GM12874 (cell line): Measurements from ENCODE around the gene MBD5.

Source experiments
- TF ChIP-seq, protein P1 (sequence below): IDR thresholded peaks from 2 replicates; pipeline ENCODE4 v1.5.1; 2011; ENCODE audit warnings: low read depth, mild to moderate bottlenecking, control low read depth, low read length, moderate library complexity; ENCODE audit not compliant: insufficient read depth

Gene MBD5

DNA sequence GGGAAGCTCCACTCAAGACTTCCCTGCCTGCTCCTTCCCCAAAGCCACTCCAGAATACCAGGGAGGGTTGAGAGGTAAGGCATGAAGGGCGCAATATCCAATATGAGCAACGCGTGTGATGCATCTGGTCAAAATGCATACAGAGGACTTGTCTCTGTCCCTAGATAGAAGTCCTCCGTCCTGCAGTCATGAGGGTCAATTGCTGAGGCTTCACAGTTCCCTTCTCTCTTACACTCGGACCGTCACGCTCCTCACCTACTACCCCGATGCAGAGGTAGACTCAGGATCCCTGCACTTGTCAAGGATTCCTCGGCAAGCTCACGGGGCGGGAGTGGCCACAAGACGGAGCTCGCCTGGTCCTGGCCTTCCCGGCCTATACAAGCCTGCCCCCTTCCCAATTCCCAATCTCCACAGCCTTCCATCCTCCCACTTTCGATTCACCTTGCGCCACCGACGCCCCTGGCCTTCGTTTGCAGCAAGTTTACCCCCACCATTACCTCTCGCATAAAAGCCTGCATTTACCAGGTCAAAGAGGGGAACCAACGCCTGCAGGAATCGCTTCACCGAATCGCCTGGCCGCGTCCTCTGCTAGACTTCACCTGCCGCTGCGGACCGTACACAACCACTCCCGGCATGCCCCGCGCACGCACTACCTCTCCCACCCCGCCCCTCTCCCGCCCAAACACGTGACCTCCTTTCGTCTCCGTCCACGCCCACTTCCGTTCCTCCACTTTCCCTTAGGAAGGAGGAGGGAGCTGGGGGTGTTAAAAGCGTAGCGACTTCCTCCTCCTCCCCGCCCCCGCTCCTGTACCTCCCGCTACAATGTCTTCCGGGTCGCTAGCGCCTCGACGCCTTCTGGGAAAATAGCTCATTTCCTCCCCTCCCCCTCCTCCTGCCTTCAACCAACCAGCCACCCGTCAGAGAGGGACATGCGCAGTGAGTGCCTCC, 506 bp upstream of the MBD5 start, which contains the start of gene ORC4:
Gene ORC4 (minus strand): TSS at position 627 of the 948 bp plus-strand sequence. CDS start 44,779 bp downstream, outside the sequence.
- TF ChIP-seq, protein P1, sequence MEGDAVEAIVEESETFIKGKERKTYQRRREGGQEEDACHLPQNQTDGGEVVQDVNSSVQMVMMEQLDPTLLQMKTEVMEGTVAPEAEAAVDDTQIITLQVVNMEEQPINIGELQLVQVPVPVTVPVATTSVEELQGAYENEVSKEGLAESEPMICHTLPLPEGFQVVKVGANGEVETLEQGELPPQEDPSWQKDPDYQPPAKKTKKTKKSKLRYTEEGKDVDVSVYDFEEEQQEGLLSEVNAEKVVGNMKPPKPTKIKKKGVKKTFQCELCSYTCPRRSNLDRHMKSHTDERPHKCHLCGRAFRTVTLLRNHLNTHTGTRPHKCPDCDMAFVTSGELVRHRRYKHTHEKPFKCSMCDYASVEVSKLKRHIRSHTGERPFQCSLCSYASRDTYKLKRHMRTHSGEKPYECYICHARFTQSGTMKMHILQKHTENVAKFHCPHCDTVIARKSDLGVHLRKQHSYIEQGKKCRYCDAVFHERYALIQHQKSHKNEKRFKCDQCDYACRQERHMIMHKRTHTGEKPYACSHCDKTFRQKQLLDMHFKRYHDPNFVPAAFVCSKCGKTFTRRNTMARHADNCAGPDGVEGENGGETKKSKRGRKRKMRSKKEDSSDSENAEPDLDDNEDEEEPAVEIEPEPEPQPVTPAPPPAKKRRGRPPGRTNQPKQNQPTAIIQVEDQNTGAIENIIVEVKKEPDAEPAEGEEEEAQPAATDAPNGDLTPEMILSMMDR = 0 out of 2 replicates have a peak, but pooled peaks have one; percentile 26

- TF ChIP-seq, protein P1 = no peak
Observed at GRCh38 chr2:148021886-148022285, 995 bp downstream of the MBD5 start.

DNA sequence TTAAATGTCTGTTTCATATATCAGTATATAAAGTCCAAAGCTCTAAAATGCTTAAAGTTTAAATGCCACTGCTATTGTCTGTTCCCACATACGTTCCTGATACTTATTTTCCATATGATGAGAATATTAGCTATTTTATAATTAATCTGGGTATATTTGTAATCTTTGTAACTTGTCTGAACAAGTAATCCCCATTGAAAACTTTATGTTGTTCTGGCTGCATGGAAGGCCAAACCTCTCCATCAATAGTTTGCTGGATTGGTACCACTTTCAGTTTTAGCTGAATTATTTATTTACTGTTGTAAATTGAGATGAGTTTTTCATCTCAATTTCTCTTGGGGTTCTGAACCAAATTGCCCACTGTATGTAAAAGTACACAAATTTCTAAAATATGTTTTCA, 1.5 kb downstream of the MBD5 start:
- TF ChIP-seq, protein P1 = no peak

GRCh38 chr2:148022882-148023281, 2.0 kb downstream of the MBD5 start:
- TF ChIP-seq, protein P1 = no peak

- TF ChIP-seq, protein P1 = no peak
Observed at GRCh38 chr2:148023861-148024260, 3.0 kb downstream of the MBD5 start.

DNA sequence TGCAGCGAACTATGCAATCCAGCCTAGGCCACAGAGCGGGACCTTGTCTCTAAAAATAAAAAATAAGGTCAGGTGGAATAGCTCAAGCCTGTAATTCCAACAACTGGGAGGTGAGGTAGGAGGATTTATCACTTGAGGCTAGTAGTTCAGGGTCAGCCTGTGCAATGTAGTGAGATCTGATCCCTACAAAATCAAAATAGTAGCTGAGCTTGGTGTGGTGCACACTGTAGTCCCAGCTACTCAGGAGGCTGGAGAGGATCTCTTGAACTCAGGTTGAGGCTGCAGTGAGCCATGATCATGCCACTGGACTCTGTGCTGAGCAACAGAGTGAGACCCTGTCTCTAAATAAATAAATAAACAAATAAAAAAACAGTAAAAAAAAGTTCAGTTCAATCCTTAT, 5.7 kb downstream of the MBD5 start:
- TF ChIP-seq, protein P1 = no peak

- TF ChIP-seq, protein P1 = no peak
Observed at GRCh38 chr2:148027822-148028221, 6.9 kb downstream of the MBD5 start.
